NCI-H128 (cell line): ENCODE results near the gene ERCC6.

Experiments
- DNase-seq: peaks from one replicate; lab custom pipeline; 2025; ENCODE audit not compliant: unreplicated experiment; lab: John Stamatoyannopoulos, UW

Gene ERCC6

GRCh38 chr10:49549640-49550346 lies 10.9 kb upstream of the ERCC6 start:
- DNase-seq: no peak

- DNase-seq: no peak
Measured at GRCh38 chr10:49543604-49544003, 4.7 kb upstream of the ERCC6 start.

- no peak for DNase-seq
Measured at GRCh38 chr10:49542353-49542752, 3.4 kb upstream of the ERCC6 start.

GRCh38 chr10:49541762-49542161 lies 2.8 kb upstream of the ERCC6 start:
- no peak for DNase-seq

- no peak for DNase-seq
Measured at GRCh38 chr10:49540056-49540797, 1.3 kb upstream of the ERCC6 start.

GRCh38 chr10:49539320-49539885 lies 482 bp upstream of the ERCC6 start:
- DNase-seq: no peak

- no peak for DNase-seq
Measured at GRCh38 chr10:49534670-49535381, 4.1 kb downstream of the ERCC6 start.

- no peak for DNase-seq
Measured at GRCh38 chr10:49532461-49532860, 6.5 kb downstream of the ERCC6 start.

GRCh38 chr10:49528977-49529506 lies 9.9 kb downstream of the ERCC6 start:
- no peak for DNase-seq

- DNase-seq: no peak
Measured at GRCh38 chr10:49527850-49528249, 11.1 kb downstream of the ERCC6 start.

- no peak for DNase-seq
Measured at GRCh38 chr10:49527061-49527460, 11.9 kb downstream of the ERCC6 start.

- no peak for DNase-seq
Measured at GRCh38 chr10:49526619-49527018, 12.3 kb downstream of the ERCC6 start.

- no peak for DNase-seq
Measured at GRCh38 chr10:49524496-49524895, 14.4 kb downstream of the ERCC6 start.

GRCh38 chr10:49523301-49523700 lies 15.6 kb downstream of the ERCC6 start:
- DNase-seq: no peak

- no peak for DNase-seq
Measured at GRCh38 chr10:49521062-49521461, 17.9 kb downstream of the ERCC6 start.

GRCh38 chr10:49520122-49520775 lies 18.7 kb downstream of the ERCC6 start:
- no peak for DNase-seq

GRCh38 chr10:49519717-49520116 lies 19.2 kb downstream of the ERCC6 start:
- no peak for DNase-seq

- no peak for DNase-seq
Measured at GRCh38 chr10:49518982-49519578, 19.8 kb downstream of the ERCC6 start.

- no peak for DNase-seq
Measured at GRCh38 chr10:49518566-49518965, 20.4 kb downstream of the ERCC6 start.

GRCh38 chr10:49516216-49516970 lies 22.5 kb downstream of the ERCC6 start:
- DNase-seq: no peak
